Activated B cell treated with CpG ODN at 0.5 μM for 24 hours (primary cell): Measurements from ENCODE around the gene FNDC3A. TPM values are rescaled to one million over a fixed set of nuclear protein-coding genes. Genes with fewer than 3 reads are reported as not detected.
A peak's percentile ranks its signal among the peaks of the same experiment; 100 is the strongest.

Experiments
- ATAC-seq: fragments of 200-7000 bp; cut with Tn5 transposase; one replicate; pipeline ENCODE4 v1.10.0; 2021; ENCODE audit warnings: low read depth, mild to moderate bottlenecking, moderate library complexity
- CTCF ChIA-PET: fragments of 350-600 bp; sonication (Branson Sonifier 250); formaldehyde crosslinking; loops from one replicate; lab custom pipeline; 2021; ENCODE audit warnings: antibody characterized with exemption; lab: Charles Lee
- POLR2A ChIA-PET: fragments of 350-600 bp; sonication (Branson Sonifier 250); formaldehyde crosslinking; loops from one replicate; lab custom pipeline; 2021; ENCODE audit warnings: antibody characterized with exemption; lab: Charles Lee
- DNase-seq: peaks from one replicate; pipeline ENCODE4 v3.0.0; 2022
- H3K27ac Mint-ChIP-seq: one replicate; pipeline ENCODE4 v1.8.0; 2020; ENCODE audit warnings: mixed read lengths
- H3K27me3 Mint-ChIP-seq: one replicate; pipeline ENCODE4 v1.8.0; 2021; ENCODE audit warnings: mixed read lengths
- H3K36me3 Mint-ChIP-seq: one replicate; pipeline ENCODE4 v1.8.0; 2021; ENCODE audit warnings: low read depth, mixed read lengths
- H3K4me1 Mint-ChIP-seq: one replicate; pipeline ENCODE4 v1.8.0; 2021; ENCODE audit warnings: mixed read lengths
- H3K4me3 Mint-ChIP-seq: one replicate; pipeline ENCODE4 v1.8.0; 2020; ENCODE audit warnings: mild to moderate bottlenecking, mixed read lengths
- H3K9me3 Mint-ChIP-seq: one replicate; pipeline ENCODE4 v1.8.0; 2020; ENCODE audit warnings: mixed read lengths
- CTCF ChIP-seq: fragments of 200-600 bp; IDR thresholded peaks from one replicate; pipeline ENCODE4 v1.8.0; 2022; ENCODE audit warnings: antibody characterized with exemption, mild to moderate bottlenecking
- intact Hi-C: fragments of 100-400 bp; cut with micrococcal nuclease; formaldehyde crosslinking; loops from one replicate; pipeline ENCODE4 v1.15.1; 2024
- total RNA-seq: library from RNA; stranded (reverse); gene quantifications from 2 replicates; pipeline ENCODE4 v1.2.3, GENCODE V29; 2022

The FNDC3A gene
- total RNA-seq, 1 donor from 2014 or later = 34.1 TPM

GRCh38 chr13:49183672-49184325 lies 208.1 kb downstream of the FNDC3A start:
- ChIA-PET POLR2A (interaction anchor here (1.1 kb wide), 1 partner anchor 207 kb away, joined by 3 read pairs; no protein-coding TSS in a partner anchor), CTCF (no interaction called here)
- no peak for TF ChIP-seq CTCF
- no peak overlapping the region for H3K27ac Mint-ChIP-seq
- H3K4me3 Mint-ChIP-seq = no peak overlapping the region
- intact Hi-C loops = no loop called here
- peaks cover 5% of the 10 kb centered on the region for H3K4me1 Mint-ChIP-seq
- no peak for ATAC-seq
- DNase-seq = no peak
- H3K27me3 Mint-ChIP-seq = no peaks in the 10 kb centered on the region
- H3K36me3 Mint-ChIP-seq = peaks cover 54% of the 10 kb centered on the region
- H3K9me3 Mint-ChIP-seq = no peaks in the 10 kb centered on the region

GRCh38 chr13:49184621-49185020 lies 208.9 kb downstream of the FNDC3A start:
- no peak for ATAC-seq
- DNase-seq = no peak
- H3K27me3 Mint-ChIP-seq = no peaks in the 10 kb centered on the region
- peaks cover 52% of the 10 kb centered on the region for H3K36me3 Mint-ChIP-seq
- CTCF ChIA-PET = no interaction called here
- no peak overlapping the region for H3K27ac Mint-ChIP-seq
- H3K9me3 Mint-ChIP-seq = no peaks in the 10 kb centered on the region
- peaks cover 5% of the 10 kb centered on the region for H3K4me1 Mint-ChIP-seq
- intact Hi-C loops = no loop called here
- H3K4me3 Mint-ChIP-seq = no peak overlapping the region
- POLR2A ChIA-PET = interaction anchor here (1.1 kb wide), 1 partner anchor 208 kb away, joined by 3 read pairs; no protein-coding TSS in a partner anchor
- TF ChIP-seq CTCF = no peak

GRCh38 chr13:49185264-49185663 lies 209.6 kb downstream of the FNDC3A start:
- peak; percentile 21 for ATAC-seq
- H3K36me3 Mint-ChIP-seq = peaks cover 48% of the 10 kb centered on the region
- H3K27me3 Mint-ChIP-seq = no peaks in the 10 kb centered on the region
- TF ChIP-seq CTCF = no peak
- DNase-seq = no peak
- intact Hi-C loops = no loop called here
- H3K4me1 Mint-ChIP-seq = peaks cover 5% of the 10 kb centered on the region
- POLR2A ChIA-PET = interaction anchor here (1.1 kb wide), 1 partner anchor 209 kb away, joined by 3 read pairs; no protein-coding TSS in a partner anchor
- no peaks in the 10 kb centered on the region for H3K9me3 Mint-ChIP-seq
- CTCF ChIA-PET = no interaction called here
- no peak overlapping the region for H3K4me3 Mint-ChIP-seq
- H3K27ac Mint-ChIP-seq = peak overlapping the region; percentile 37

GRCh38 chr13:49190901-49191300 lies 215.2 kb downstream of the FNDC3A start:
- no peaks in the 10 kb centered on the region for H3K9me3 Mint-ChIP-seq
- H3K27me3 Mint-ChIP-seq = no peaks in the 10 kb centered on the region
- DNase-seq (no peak), ATAC-seq (no peak)
- H3K36me3 Mint-ChIP-seq = peaks cover 60% of the 10 kb centered on the region
- POLR2A ChIA-PET = no interaction called here
- H3K27ac Mint-ChIP-seq = no peak overlapping the region
- CTCF ChIA-PET = no interaction called here
- intact Hi-C loops = no loop called here
- no peaks in the 10 kb centered on the region for H3K4me1 Mint-ChIP-seq
- TF ChIP-seq CTCF = no peak
- H3K4me3 Mint-ChIP-seq = no peak overlapping the region

- TF ChIP-seq CTCF = no peak
- peaks cover 69% of the 10 kb centered on the region for H3K36me3 Mint-ChIP-seq
- H3K4me3 Mint-ChIP-seq = no peak overlapping the region
- CTCF ChIA-PET = no interaction called here
- no peaks in the 10 kb centered on the region for H3K27me3 Mint-ChIP-seq
- DNase-seq (no peak), ATAC-seq (no peak)
- H3K27ac Mint-ChIP-seq = no peak overlapping the region
- POLR2A ChIA-PET = no interaction called here
- H3K4me1 Mint-ChIP-seq = no peaks in the 10 kb centered on the region
- H3K9me3 Mint-ChIP-seq = no peaks in the 10 kb centered on the region
- intact Hi-C loops = no loop called here
Measured at GRCh38 chr13:49206641-49207040, 230.9 kb downstream of the FNDC3A start.
